Breast epithelium (tissue), 3 donors: ENCODE data around the gene DPYSL4.

Experiments used
- CTCF ChIP-seq, 3 donors: fragments of 450-650 bp; IDR thresholded peaks; one replicate each; pipeline ENCODE4 v1.5.1; 2016 to 2017; ENCODE audit warnings: antibody characterized with exemption in 3 of 3, mild to moderate bottlenecking in 3 of 3, moderate library complexity in 3 of 3
- POLR2A ChIP-seq: fragments of 450-650 bp; IDR thresholded peaks from one replicate; pipeline ENCODE4 v1.6.1; 2016; ENCODE audit warnings: antibody characterized with exemption, mild to moderate bottlenecking, moderate library complexity
- POLR2AphosphoS5 ChIP-seq, 3 donors: sonication (generic); formaldehyde crosslinking; IDR thresholded peaks; one replicate each; pipeline ENCODE4 v1.6.1; 2017; ENCODE audit warnings: antibody characterized with exemption in 3 of 3

- TF ChIP-seq CTCF (IDR thresholded peaks at IDR 0.05) (no peak), POLR2AphosphoS5 (IDR thresholded peaks at IDR 0.05) (no peak), POLR2A (no peak)
Measured at GRCh38 chr10:132225073-132225848, 38.5 kb downstream of the DPYSL4 start.
